Esophagus muscularis mucosa (tissue), 4 donors: ENCODE measurements around the gene DBH.

Experiments used
- EP300 ChIP-seq: sonication (generic); formaldehyde crosslinking; IDR thresholded peaks from one replicate; pipeline ENCODE4 v1.6.1; 2017; ENCODE audit warnings: antibody characterized with exemption
- POLR2A ChIP-seq: fragments of 450-650 bp; IDR thresholded peaks from one replicate; pipeline ENCODE4 v1.6.1; 2017; ENCODE audit warnings: antibody characterized with exemption, moderate library complexity, mild to moderate bottlenecking, low read depth
- POLR2AphosphoS5 ChIP-seq, 2 donors: sonication (generic); formaldehyde crosslinking; IDR thresholded peaks; one replicate each; pipeline ENCODE4 v1.6.1; 2017; ENCODE audit warnings: antibody characterized with exemption in 2 of 2
- TF ChIP-seq, protein P1 (sequence below), 3 experiments: fragments of 200-600 bp in 2 of 3; fragments of 450-650 bp in 1 of 3; sonication (generic) in 2 of 3; IDR thresholded peaks; one replicate each; pipeline ENCODE4 v1.5.1; 2017 to 2019; ENCODE audit warnings: antibody characterized with exemption in 3 of 3, mild to moderate bottlenecking in 2 of 3, moderate library complexity in 1 of 3

DNA sequence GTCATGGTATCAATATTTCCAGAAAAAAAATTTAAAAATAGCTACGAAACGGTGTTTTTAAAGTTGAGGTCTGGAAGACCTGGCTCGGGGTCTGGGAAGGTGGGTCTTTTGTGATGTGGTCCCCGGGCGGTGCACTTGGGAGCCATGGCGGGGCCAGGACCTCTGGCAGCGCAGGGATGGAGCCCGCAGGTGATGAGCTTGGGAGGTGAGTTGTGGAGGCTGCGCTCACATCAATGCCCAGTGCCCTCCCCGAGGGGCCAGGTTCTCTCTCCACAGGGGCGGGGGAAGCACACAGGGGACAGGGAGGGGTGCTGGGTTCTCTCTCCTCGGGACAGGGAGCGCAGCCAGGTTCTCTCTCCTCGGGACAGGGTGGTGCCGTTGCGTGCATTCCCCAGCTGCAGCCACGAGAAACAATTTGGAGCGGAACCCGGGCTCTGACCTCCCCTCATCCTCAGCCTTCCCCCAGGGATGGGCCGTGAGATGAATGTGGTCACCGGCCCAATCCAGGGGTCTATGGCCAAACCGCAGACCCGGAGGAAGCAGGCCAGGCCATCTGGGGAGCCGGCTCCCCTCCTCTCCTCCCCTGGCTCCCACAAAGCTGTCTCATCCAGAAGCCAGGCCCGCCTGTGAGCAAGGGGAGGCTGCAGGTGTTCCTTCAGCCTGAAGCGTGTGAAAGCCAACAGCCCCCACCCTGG is 25.8 kb downstream of the DBH start:
- TF ChIP-seq POLR2AphosphoS5 (IDR thresholded peaks at IDR 0.05) (no peak), EP300 (no peak), POLR2A (no peak)
- TF ChIP-seq, protein P1, sequence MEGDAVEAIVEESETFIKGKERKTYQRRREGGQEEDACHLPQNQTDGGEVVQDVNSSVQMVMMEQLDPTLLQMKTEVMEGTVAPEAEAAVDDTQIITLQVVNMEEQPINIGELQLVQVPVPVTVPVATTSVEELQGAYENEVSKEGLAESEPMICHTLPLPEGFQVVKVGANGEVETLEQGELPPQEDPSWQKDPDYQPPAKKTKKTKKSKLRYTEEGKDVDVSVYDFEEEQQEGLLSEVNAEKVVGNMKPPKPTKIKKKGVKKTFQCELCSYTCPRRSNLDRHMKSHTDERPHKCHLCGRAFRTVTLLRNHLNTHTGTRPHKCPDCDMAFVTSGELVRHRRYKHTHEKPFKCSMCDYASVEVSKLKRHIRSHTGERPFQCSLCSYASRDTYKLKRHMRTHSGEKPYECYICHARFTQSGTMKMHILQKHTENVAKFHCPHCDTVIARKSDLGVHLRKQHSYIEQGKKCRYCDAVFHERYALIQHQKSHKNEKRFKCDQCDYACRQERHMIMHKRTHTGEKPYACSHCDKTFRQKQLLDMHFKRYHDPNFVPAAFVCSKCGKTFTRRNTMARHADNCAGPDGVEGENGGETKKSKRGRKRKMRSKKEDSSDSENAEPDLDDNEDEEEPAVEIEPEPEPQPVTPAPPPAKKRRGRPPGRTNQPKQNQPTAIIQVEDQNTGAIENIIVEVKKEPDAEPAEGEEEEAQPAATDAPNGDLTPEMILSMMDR (IDR thresholded peaks at IDR 0.05): no peak
